HG02885 (cell line): ENCODE results near the gene FADS1.
A peak's percentile ranks its signal among the peaks of the same experiment; 100 is the strongest.

Source experiments
- ATAC-seq: cut with Tn5 transposase; IDR thresholded peaks from one replicate; pipeline ENCODE4 v1.9.1; 2021; ENCODE audit warnings: mild to moderate bottlenecking; ENCODE audit not compliant: unreplicated experiment, poor library complexity

Gene FADS1

DNA sequence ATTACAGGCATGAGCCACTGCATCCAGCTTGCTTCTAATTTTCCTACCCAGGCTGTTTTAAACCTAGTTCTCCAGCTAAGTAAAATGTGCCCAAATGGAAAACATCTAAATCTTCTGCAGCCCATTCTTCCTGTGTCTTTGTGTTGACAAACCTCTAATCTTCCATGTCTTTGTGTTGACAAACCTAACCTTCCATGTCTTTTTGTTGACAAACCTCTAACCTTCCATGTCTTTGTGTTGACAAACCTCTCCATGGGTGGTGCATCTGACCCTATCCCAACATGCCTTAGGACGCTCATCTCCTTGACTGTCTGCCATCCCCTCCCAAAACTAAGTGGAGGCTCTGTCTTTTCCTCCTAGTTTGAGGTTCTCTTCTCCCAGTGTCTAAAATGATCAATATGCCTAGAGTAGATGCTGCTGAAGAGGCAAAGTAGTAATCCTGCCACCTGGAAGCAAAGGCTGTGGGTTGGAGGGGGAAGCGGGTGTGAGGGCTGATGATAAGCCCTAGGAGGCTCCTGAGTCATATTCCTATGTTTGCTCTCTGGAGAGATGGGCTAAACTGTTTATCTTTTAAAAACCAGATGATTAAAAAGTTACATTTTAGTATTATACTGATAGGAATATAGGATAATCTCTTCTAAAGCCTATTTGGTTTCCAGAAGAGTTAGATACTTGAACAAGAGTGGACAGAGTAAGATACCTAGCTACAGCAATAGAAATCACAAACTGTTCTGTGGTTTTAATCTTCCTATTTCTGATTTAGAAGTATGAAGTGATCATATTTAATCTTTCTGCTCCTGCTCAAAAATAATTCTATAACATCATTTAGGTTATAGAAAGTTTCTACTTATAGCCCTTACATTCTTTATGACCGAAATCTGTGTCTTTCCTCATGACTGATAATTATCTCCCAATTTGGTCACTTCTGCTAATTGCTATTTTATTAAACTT lies 16.2 kb downstream of the FADS1 start:
- ATAC-seq: no peak

DNA sequence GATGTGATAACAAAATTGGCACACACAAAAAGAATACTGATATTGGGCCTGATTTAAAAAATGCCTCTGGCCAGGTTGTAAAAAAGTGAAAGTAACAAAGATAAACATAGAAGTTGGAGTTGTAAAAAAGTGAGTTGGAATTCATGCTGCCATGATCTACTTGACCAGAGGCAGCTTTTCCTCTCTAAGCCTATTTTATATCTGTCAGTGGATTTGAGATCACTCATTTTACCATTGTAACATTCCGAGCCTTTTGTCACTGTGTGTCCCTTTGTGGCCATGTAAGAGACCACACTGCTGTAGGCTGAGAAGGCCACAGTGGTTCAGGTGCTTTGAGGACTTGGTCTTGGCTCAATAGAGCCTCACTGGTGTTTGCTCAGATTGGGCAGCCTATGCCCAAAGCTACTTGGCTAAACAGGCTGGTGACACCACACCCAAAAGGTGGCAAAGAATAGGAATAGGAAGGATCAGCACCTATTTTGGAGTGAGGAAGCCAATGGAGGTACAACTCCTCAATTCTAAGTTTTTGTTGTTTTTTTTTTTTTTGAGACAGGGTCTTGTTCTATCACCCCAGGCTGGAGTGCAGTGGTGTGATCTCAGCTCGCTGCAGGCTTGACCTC lies 17.0 kb downstream of the FADS1 start:
- no peak for ATAC-seq

DNA sequence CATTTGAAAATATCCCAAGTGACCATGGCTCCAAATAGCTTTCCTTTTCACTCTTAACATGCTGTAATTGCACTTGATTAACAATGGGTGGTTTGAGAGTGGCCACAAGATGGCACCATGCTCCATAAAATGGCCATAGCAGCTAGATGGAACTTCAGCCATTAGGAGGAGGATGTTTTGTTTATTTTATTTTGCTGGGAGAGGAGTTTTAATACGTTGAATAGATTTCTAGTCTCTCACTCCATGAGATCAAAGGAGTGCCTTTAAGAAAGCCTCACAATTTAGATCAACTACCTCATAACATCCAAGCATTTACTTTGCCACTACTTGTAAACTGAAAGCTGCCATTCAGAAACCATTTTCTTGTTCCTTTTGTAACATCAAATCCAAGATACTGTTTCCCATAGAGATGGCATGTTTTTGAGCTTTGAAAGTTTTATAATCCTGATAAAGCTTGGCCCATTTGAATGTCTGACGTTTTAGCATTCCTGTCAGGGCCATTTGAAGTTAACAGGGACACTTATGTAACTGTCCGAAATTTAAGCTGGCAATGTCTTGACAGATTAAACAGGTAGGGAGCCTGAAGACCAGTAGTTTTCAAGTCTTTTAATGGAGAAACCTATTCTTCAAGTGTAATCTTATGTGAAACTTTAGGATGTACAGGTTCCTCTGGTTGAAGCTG lies 19.4 kb downstream of the FADS1 start:
- no peak for ATAC-seq

DNA sequence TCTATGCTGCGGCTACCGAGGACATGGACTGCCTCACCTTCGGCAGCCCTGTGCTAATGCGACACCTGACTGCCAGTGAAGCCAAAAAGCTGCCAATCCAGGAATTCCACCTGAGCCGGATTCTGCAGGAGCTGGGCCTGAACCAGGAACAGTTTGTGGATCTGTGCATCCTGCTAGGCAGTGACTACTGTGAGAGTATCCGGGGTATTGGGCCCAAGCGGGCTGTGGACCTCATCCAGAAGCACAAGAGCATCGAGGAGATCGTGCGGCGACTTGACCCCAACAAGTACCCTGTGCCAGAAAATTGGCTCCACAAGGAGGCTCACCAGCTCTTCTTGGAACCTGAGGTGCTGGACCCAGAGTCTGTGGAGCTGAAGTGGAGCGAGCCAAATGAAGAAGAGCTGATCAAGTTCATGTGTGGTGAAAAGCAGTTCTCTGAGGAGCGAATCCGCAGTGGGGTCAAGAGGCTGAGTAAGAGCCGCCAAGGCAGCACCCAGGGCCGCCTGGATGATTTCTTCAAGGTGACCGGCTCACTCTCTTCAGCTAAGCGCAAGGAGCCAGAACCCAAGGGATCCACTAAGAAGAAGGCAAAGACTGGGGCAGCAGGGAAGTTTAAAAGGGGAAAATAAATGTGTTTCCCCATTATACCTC lies 20.8 kb downstream of the FADS1 start:
- ATAC-seq: no peak

DNA sequence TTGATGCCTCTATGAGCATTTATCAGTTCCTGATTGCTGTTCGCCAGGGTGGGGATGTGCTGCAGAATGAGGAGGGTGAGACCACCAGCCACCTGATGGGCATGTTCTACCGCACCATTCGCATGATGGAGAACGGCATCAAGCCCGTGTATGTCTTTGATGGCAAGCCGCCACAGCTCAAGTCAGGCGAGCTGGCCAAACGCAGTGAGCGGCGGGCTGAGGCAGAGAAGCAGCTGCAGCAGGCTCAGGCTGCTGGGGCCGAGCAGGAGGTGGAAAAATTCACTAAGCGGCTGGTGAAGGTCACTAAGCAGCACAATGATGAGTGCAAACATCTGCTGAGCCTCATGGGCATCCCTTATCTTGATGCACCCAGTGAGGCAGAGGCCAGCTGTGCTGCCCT lies 21.3 kb downstream of the FADS1 start:
- ATAC-seq: no peak

DNA sequence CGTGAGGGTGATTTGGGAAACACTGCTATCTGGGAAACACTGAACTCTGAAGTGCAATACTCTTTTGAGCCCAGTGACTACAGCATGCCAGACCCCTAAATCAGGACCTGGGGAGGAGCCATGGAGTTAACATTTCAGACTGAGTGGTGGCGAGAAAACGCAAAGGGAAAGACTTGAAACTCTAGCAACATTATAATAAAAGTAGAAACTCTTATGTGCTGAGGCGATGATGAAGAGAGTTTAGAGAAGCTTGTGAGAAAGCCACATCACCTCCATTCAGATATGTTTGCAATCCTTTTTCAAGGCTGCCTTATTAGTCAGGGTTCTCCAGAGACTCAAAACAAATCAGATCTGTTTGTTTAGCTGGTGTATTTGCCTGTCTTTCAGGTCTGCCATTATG lies 22.2 kb downstream of the FADS1 start:
- no peak for ATAC-seq

DNA sequence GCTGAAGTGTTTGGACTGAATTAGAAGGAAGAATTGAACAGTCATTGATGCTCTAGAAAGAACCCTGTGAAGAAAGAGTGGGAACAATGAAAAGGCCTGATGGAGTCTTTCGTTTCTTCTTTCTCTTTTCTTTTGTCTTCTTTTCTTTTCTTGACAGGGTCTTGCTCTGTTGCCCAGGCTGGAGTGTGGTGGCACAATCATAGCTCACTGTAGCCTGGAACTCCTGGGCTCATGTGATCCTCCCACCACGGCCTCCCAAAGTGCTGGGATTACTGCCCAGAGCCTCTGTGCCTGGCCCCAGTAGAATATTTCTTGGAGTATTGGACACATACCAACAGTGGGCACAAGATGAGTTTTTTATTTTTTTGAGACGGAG lies 23.0 kb downstream of the FADS1 start:
- ATAC-seq: no peak

DNA sequence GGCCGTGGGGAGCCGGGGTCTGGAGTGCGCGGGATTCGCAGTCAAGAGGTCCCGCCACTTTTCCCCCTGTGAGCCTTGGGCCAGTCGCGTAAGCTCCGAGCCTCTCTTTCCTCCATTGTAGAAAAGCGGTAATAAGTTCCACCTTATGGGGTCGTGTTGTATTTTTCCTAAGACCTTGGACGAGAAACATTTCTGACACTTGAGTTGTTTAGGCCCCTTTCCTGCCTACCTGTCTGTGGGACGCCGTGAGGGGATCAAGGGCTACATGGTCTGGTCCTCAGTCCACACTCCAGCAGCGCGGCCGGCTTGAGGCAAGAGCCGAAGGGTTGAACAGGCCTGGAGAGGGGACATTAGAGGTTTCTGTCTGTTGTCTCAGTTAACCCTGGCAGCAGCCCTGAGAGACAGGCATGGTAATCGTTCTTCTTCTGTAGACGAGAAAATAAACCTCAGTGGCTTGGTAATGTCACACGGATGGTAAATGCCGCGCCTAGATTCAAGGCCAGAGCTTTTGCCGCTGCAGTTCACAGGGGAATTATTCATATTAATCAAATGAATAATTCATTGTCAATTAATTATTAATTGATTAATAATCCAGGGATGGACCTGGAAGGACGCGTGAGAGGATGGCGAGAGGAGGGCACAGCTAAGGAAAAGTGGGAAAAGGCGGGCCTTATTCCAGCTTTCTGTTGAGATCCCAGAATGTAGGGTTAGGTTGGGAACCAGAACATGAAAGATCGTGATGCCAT lies 23.5 kb downstream of the FADS1 start:
- peak; percentile 6 for ATAC-seq

DNA sequence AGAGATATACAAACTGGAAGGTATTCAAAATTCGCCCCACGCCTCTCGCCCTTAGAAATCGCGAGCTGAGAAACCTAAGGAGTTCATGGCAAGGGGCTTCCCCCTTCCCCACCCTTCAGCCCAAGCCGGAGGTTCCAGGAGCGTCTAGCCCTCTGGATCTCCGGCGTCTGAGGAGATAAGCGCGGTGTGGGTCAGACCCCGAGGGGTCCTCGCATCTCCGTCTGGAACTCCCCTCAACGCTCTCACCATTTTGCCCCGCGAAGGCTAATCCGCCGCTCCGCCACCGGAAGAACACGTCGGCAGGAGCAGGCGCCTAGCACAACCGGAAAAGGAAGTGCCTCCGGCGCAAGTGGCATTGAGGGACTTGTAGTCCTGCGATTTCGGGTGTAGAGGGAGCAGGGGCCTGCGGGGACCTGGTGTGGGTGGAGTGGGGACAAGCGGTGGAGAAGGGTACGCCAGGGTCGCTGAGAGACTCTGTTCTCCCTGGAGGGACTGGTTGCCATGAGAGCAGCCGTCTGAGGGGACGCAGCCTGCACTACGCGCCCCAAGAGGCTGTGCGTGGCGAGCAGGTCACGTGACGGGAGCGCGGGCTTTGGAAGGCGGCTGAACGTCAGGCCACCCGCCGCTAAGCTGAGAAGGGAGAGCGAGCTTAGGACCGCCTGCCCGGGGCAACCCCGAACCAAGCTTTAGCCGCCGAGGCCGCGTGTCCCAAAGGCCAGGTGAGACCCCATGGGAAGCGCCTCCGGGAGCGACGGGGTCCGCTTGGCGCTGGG lies 24.3 kb downstream of the FADS1 start, which contains the start of the genes FEN1 and TMEM258:
FEN1 (plus strand) TSS at position 602 of the 773 bp plus-strand sequence. CDS start 2,451 bp downstream, outside the sequence.
TMEM258 (minus strand) TSS at position 290 of the 773 bp plus-strand sequence; CDS start at position 249, 41 bp downstream.
- peak; percentile 88 for ATAC-seq

DNA sequence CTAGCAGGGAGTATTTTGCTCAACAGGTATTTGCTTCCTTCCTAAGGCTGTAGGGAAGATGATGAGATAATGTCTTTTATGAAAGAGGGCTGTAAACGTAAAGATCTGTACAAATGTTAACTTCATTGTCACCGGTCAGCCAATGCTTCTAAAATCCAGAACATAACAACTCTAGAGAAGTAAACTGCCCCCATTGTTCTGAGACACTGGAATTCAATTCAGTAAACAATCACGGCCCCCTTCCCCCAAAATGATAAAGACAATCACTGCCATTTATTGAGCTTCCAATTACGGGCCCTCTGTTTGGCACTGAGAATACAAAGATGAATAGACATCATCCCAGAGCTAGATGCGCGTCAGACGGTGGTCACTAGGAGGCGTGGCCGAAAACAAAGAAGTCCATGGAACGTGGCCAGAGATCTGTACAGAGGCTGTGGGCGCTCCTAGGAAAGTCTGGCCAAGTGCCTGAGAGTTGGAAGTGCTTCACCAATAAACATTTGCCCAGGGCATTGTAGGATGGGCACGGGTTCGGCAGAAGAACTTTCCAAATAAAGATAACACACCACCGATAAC lies 25.0 kb downstream of the FADS1 start:
- peak; percentile 34 for ATAC-seq

DNA sequence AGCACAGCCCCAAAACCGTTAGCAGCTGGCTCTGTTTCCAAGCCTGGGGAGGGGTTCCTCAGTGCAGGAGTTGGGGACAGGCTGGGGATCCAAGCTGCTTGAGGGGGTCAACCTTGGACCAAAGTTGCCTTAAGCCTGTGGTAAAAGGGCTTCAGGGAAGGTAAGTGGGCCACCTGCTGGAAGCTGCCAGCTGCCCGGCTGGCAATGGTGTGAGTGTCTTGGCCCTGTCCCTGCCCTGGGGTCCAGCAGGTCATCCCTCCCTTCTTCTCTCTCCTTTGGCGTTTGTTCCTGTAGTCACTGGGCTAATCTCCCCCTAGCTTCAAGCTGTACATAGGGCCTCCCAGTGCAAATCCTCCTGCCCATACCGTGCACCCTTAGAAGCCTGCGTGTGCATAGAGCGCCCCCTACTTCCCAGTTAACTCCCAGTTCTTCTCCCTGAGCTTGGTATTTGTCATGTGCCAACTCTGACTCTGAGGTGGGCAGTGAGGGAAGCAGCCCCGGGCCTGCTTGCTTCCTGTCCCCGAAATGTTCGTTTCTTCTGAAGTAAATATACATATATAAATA lies 28.8 kb downstream of the FADS1 start:
- ATAC-seq: no peak

DNA sequence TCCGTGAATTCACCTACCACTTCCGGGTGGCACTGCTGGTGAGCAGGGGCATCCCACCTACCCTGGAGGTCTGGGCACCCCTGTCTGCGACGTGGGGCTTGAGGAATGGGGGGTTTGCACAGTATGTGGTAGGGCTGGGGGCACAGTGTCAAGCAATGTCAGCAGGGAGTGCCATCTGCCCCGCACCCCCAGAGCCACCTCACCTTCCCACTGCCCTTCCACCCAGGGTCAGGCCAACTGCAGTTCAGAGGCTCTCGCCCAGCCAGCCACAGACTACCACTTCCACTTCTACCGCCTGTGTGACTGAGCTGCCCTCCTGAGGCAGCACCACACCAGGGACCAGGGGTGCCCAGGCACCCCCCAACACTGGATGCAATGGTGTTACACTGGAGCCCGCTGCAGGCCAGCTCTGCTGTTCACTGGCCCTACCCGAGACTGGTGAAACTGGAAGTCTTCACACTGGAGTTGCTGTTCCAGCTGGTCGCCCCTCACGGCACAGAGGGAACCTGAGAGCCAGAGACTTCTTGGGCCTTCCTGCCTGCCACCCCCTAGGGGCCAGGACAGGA lies 30.9 kb downstream of the FADS1 start:
- ATAC-seq: no peak

DNA sequence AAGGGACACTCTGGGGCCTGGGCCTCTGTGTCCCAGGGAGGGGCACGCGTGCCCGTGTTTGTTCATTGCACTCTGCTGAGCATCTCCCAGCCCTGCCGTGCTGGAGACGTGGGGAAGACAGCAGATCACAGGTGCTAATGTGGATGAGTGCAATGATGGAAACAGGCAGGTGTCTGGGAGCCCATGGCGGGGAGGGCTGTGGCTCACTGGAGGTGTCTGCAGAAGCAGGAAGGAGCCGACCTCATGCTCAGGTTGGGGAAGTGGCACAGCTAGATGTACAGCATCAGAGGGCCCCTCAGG lies 32.3 kb downstream of the FADS1 start:
- ATAC-seq: no peak

DNA sequence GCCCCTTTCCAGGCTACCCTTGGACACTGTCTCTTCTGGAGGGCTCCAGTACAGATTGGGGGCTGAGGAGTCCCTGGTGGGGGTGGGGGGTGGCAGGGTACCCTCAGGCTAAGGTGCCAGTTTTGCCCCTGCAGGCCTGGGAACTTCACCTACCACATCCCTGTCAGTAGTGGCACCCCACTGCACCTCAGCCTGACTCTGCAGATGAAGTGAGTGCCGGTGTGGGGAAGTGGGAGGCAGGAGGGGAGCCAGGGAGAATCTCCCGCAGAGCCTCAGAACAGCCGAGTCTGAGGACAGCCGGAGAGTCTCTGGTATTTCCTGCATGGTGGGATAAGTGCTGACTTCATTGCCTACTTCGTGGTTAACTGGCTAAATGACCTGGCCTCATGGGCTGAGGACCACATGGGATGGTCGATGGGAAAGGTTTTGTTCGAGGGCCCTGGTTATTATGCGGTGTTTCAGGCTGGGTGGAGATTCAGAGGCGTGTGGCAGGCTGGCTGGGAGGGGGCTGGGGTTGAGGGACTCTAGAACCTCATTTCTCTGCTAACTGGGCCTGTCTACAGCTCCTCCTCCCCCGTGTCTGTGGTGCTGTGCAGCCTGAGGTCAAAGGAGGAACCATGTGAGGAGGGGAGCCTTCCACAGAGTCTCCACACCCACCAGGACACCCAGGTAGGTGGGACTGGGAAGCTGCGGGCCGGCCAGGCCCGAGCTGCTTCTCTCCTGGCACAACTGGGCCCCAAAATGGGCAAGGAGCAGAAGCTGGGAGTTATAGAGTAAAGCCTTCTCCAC lies 32.9 kb downstream of the FADS1 start:
- no peak for ATAC-seq

DNA sequence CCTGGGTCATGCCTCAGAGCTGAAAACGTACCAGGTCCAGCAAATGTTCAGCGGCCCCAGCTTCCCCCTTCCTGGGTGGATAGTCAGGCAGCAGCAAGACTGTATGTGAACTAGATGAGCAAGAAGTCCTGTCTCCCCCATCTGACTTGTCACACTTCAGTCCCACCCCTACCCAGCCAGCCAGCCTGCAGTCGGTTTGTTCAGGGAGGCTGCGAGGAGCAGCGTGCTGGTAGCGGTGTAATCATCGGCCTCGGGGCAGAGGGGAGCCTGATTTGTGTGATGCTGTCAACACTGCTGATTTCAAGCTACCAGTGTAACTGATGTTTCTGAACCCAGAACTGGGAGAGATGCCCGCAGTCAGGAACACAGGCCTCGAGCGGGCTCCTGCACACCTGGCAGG lies 34.0 kb downstream of the FADS1 start:
- no peak for ATAC-seq

DNA sequence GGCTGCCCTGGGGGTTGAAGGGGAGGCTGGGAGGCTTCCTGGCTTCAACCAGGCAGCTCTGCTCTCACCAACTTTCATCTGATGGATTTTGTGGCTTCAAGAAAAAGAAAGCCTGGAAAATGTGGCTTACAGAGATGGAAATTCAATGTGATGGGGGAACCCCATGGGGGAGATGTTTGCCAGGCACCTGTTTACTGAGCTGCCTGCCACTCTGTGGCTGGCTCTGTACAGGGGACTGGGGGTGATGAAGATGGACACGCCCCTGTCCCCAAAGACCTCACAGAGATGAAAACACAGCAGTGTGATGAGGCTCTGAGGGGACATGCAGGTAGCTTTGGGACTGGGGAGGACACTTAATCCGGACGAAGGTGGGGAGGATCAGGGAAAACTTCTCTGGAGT lies 34.5 kb downstream of the FADS1 start:
- ATAC-seq: no peak

DNA sequence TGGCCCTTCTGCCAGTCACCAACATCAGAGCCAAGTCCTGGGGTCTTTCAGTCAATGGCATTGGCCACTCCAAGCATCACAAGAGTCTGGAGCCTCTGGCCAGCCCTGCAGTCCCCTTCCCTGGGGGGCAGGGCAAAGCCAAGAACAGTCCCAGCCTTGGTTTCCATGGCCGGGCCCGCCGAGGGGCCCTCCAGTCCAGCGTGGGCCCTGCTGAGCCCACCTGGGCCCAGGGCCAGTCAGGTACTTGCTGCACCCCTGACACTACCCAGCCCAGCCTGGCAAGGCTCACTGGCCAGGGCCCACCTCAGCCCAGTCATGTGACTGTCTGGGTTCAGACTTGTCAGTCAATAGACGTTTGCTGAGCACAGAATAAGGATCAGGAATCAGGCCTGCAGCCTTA lies 35.2 kb downstream of the FADS1 start:
- ATAC-seq: no peak
